Measurements from ENCODE around the gene KDM2B. TPM values are rescaled to one million over a fixed set of nuclear protein-coding genes. Genes with fewer than 3 reads are reported as not detected.

KDM2B gene
- total and polyA plus RNA-seq, 10 of the 15 experiments (the other 5 are each of a cell fraction or from before 2014, with no cell fraction given) = 13.6 to 124 (median 40.4) TPM

DNA sequence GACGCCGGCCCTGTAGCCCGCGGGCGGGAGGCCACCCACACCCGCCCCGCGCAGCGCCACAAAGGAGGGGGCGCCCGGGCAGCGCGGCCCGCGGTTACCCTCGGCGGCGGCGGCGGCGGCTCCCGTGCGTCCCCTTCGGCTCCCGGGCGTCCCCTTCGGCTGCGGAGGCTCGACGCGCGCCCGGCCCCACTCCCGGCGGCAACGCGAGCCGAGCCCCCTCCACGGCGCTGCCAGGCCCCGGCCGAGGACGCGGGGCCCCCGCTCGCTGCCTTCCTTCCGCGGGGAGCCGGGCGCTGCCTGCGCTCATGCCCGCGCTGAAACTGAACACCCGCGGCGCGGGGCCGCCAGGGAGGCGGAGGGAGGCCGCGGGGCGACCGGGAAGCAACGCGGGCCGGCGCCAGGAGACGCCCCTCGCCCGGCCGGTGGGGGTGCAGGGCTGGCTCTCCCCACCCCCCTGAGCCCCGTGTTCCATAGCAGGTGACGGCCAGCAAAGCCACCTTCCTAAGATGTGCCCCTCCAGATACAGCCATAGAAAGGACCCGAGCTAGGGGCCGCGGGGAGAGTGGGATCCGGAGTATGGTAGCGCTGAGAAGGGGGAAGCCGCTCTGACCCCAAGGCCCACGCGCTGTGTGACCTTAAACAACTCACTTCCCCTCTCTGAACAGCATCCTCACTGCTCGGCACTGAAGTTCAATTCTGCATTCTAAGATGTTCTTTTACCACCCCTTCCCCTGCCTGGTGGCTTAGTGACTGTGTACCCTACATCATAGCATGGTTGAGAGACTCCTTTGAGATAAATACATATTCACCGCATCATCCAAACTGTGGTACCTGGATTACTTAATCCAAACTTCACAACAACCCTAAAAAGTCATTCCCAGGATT lies 42.8 kb downstream of the KDM2B start (continued):
- TF ChIP-seq IRF5 (IDR thresholded peaks at IDR 0.05; ENCODE audit: borderline replicate concordance) = no peak
- TF ChIP-seq YY1 (IDR thresholded peaks at IDR 0.05; ENCODE audit: low read depth, low read length) = no peak
- TF ChIP-seq NRF1 (conservative IDR thresholded peaks at IDR 0.05; ENCODE audit: low read depth, low read length) = no peak
- TF ChIP-seq GATAD2B (conservative IDR thresholded peaks at IDR 0.05; ENCODE audit: low read depth) = peak; percentile 14
- no peak for TF ChIP-seq SIX5 (IDR thresholded peaks at IDR 0.05; ENCODE audit: low read depth, low read length, severe bottlenecking)
- TF ChIP-seq ZNF592 (IDR thresholded peaks at IDR 0.05) = no peak
- TF ChIP-seq, protein P1, sequence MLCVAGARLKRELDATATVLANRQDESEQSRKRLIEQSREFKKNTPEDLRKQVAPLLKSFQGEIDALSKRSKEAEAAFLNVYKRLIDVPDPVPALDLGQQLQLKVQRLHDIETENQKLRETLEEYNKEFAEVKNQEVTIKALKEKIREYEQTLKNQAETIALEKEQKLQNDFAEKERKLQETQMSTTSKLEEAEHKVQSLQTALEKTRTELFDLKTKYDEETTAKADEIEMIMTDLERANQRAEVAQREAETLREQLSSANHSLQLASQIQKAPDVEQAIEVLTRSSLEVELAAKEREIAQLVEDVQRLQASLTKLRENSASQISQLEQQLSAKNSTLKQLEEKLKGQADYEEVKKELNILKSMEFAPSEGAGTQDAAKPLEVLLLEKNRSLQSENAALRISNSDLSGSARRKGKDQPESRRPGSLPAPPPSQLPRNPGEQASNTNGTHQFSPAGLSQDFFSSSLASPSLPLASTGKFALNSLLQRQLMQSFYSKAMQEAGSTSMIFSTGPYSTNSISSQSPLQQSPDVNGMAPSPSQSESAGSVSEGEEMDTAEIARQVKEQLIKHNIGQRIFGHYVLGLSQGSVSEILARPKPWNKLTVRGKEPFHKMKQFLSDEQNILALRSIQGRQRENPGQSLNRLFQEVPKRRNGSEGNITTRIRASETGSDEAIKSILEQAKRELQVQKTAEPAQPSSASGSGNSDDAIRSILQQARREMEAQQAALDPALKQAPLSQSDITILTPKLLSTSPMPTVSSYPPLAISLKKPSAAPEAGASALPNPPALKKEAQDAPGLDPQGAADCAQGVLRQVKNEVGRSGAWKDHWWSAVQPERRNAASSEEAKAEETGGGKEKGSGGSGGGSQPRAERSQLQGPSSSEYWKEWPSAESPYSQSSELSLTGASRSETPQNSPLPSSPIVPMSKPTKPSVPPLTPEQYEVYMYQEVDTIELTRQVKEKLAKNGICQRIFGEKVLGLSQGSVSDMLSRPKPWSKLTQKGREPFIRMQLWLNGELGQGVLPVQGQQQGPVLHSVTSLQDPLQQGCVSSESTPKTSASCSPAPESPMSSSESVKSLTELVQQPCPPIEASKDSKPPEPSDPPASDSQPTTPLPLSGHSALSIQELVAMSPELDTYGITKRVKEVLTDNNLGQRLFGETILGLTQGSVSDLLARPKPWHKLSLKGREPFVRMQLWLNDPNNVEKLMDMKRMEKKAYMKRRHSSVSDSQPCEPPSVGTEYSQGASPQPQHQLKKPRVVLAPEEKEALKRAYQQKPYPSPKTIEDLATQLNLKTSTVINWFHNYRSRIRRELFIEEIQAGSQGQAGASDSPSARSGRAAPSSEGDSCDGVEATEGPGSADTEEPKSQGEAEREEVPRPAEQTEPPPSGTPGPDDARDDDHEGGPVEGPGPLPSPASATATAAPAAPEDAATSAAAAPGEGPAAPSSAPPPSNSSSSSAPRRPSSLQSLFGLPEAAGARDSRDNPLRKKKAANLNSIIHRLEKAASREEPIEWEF (IDR thresholded peaks at IDR 0.05; ENCODE audit: insufficient replicate concordance, low read depth, low read length) = no peak
- TF ChIP-seq FOS (IDR thresholded peaks at IDR 0.05; ENCODE audit: borderline replicate concordance, extremely low read depth, insufficient read length) = no peak
- 0 out of 2 replicates have a peak, but pooled peaks have one; percentile 23 for TF ChIP-seq MXI1 (IDR thresholded peaks at IDR 0.05; ENCODE audit: low read depth, low read length)
- TF ChIP-seq RAD51 (IDR thresholded peaks at IDR 0.05) = no peak
- 0 out of 2 replicates have a peak, but pooled peaks have one; percentile 41 for TF ChIP-seq NKRF (conservative IDR thresholded peaks at IDR 0.05)
- 0 out of 2 replicates have a peak, but pooled peaks have one; percentile 53 for TF ChIP-seq CHD1 (IDR thresholded peaks at IDR 0.05; ENCODE audit: low read depth, low read length)
- no peak for TF ChIP-seq ZNF274 (IDR thresholded peaks at IDR 0.05; ENCODE audit: insufficient read depth, insufficient read length)
- TF ChIP-seq MYB (IDR thresholded peaks at IDR 0.05; ENCODE audit: borderline replicate concordance, low read depth, low read length) = no peak
- peak; percentile 7 for TF ChIP-seq IKZF1 (conservative IDR thresholded peaks at IDR 0.05)
- peak; percentile 46; the same call in 1 of the 2 replicates for TF ChIP-seq SIN3A (IDR thresholded peaks at IDR 0.05; ENCODE audit: low read depth, low read length)

Measured in GM12878 (cell line).